WTC11 (cell line): ENCODE data around the gene ZGRF1. TPM values are rescaled to one million over a fixed set of nuclear protein-coding genes. Genes with fewer than 3 reads are reported as not detected.

Experiments
- ATAC-seq: fragments of 200-7000 bp; cut with Tn5 transposase; 2 replicates; pipeline ENCODE4 v1.10.0; 2021; ENCODE audit warnings: mild to moderate bottlenecking, moderate library complexity
- CTCF ChIA-PET: fragments of 300-600 bp; sonication (Branson Sonifier 250); formaldehyde crosslinking; loops from one replicate; lab custom pipeline; 2021; ENCODE audit warnings: antibody characterized with exemption; lab: Charles Lee
- POLR2A ChIA-PET: fragments of 350-600 bp; sonication (Branson Sonifier 250); formaldehyde crosslinking; loops from one replicate; lab custom pipeline; 2021; ENCODE audit warnings: antibody characterized with exemption; lab: Charles Lee
- DNase-seq: peaks from one replicate; pipeline ENCODE4 v3.0.0; 2021; ENCODE audit warnings: low spot score
- H3K27ac Mint-ChIP-seq: 2 replicates; pipeline ENCODE4 v1.8.0; 2021; ENCODE audit warnings: mixed read lengths
- H3K27me3 Mint-ChIP-seq: 2 replicates; pipeline ENCODE4 v1.8.0; 2021; ENCODE audit warnings: low read depth, mild to moderate bottlenecking, moderate library complexity, mixed read lengths
- H3K36me3 Mint-ChIP-seq: 2 replicates; pipeline ENCODE4 v1.8.0; 2021; ENCODE audit warnings: mixed read lengths
- H3K4me1 Mint-ChIP-seq: 2 replicates; pipeline ENCODE4 v1.8.0; 2022; ENCODE audit warnings: mixed read lengths
- H3K4me3 Mint-ChIP-seq: 2 replicates; pipeline ENCODE4 v1.8.0; 2021; ENCODE audit warnings: mild to moderate bottlenecking, moderate library complexity, mixed read lengths
- H3K9me3 Mint-ChIP-seq: 2 replicates; pipeline ENCODE4 v1.8.0; 2021; ENCODE audit warnings: mixed read lengths
- CBFB ChIP-seq: sonication (generic); formaldehyde crosslinking; IDR thresholded peaks from 2 replicates; pipeline ENCODE4 v1.8.1; 2022; ENCODE audit warnings: mild to moderate bottlenecking, low read depth, missing genetic modification reagents
- EMX1 ChIP-seq: fragments of 250-450 bp; sonication (Bioruptor Pico); IDR thresholded peaks from 2 replicates; pipeline ENCODE4 v1.8.0; 2021; ENCODE audit warnings: mild to moderate bottlenecking
- ESRRA ChIP-seq: sonication (generic); formaldehyde crosslinking; IDR thresholded peaks from 2 replicates; pipeline ENCODE4 v1.8.1; 2022; ENCODE audit warnings: mild to moderate bottlenecking, missing genetic modification reagents, borderline replicate concordance
- FOXK1 ChIP-seq: sonication (generic); formaldehyde crosslinking; IDR thresholded peaks from 2 replicates; pipeline ENCODE4 v1.8.0; 2022; ENCODE audit warnings: mild to moderate bottlenecking, moderate library complexity, missing genetic modification reagents
- FOXP1 ChIP-seq: sonication (generic); formaldehyde crosslinking; IDR thresholded peaks from 2 replicates; pipeline ENCODE4 v1.8.0; 2022; ENCODE audit warnings: missing genetic modification reagents, mild to moderate bottlenecking, moderate library complexity, borderline replicate concordance
- GABPB1 ChIP-seq: sonication (generic); formaldehyde crosslinking; IDR thresholded peaks from 2 replicates; pipeline ENCODE4 v1.8.1; 2023; ENCODE audit warnings: mild to moderate bottlenecking, missing genetic modification reagents
- GRHL2 ChIP-seq: fragments of 250-450 bp; sonication (Bioruptor Pico); IDR thresholded peaks from 2 replicates; pipeline ENCODE4 v1.8.0; 2022; ENCODE audit warnings: mild to moderate bottlenecking, moderate library complexity; ENCODE audit not compliant: insufficient replicate concordance, severe bottlenecking
- JUN ChIP-seq: sonication (generic); formaldehyde crosslinking; IDR thresholded peaks from 2 replicates; pipeline ENCODE4 v1.8.0; 2023; ENCODE audit warnings: mild to moderate bottlenecking, missing genetic modification reagents
- NFE2L1 ChIP-seq: sonication (generic); formaldehyde crosslinking; IDR thresholded peaks from 2 replicates; pipeline ENCODE4 v1.8.1; 2023; ENCODE audit warnings: missing genetic modification reagents
- NR1H2 ChIP-seq: sonication (generic); formaldehyde crosslinking; IDR thresholded peaks from 2 replicates; pipeline ENCODE4 v1.9.0; 2021; ENCODE audit warnings: mild to moderate bottlenecking, moderate library complexity, missing genetic modification reagents
- SMAD3 ChIP-seq: sonication (generic); formaldehyde crosslinking; IDR thresholded peaks from 2 replicates; pipeline ENCODE4 v1.8.0; 2022; ENCODE audit warnings: missing genetic modification reagents, mild to moderate bottlenecking, borderline replicate concordance
- total RNA-seq: library from RNA; stranded (reverse); gene quantifications from 3 replicates; pipeline ENCODE4 v1.2.3, GENCODE V29; 2021
- TF ChIP-seq, protein P1 (sequence below): fragments of 200-600 bp; IDR thresholded peaks from 2 replicates; pipeline ENCODE4 v1.8.0; 2022; ENCODE audit warnings: antibody characterized with exemption
- TF ChIP-seq, protein P2 (sequence below): fragments of 250-450 bp; sonication (Bioruptor Pico); IDR thresholded peaks from 2 replicates; pipeline ENCODE4 v1.9.0; 2021; ENCODE audit warnings: mild to moderate bottlenecking
- TF ChIP-seq, protein P3 (sequence below): sonication (generic); formaldehyde crosslinking; IDR thresholded peaks from 2 replicates; pipeline ENCODE4 v1.8.1; 2023; ENCODE audit warnings: mild to moderate bottlenecking, missing genetic modification reagents, moderate library complexity
- TF ChIP-seq, protein P4 (sequence below): sonication (generic); formaldehyde crosslinking; IDR thresholded peaks from 2 replicates; pipeline ENCODE4 v1.8.1; 2023; ENCODE audit warnings: mild to moderate bottlenecking, missing genetic modification reagents, moderate library complexity
- TF ChIP-seq, protein P5 (sequence below): sonication (generic); formaldehyde crosslinking; IDR thresholded peaks from 2 replicates; pipeline ENCODE4 v1.8.1; 2022; ENCODE audit warnings: low read depth, missing genetic modification reagents, borderline replicate concordance
- TF ChIP-seq, protein P6 (sequence below): fragments of 250-450 bp; sonication (Bioruptor Pico); IDR thresholded peaks from 2 replicates; pipeline ENCODE4 v1.9.0; 2021; ENCODE audit warnings: moderate library complexity, mild to moderate bottlenecking, inconsistent platforms, borderline replicate concordance
- TF ChIP-seq, protein P7 (sequence below): sonication (generic); formaldehyde crosslinking; IDR thresholded peaks from 2 replicates; pipeline ENCODE4 v1.8.0; 2022; ENCODE audit warnings: mild to moderate bottlenecking, missing genetic modification reagents
- TF ChIP-seq, protein P8 (sequence below): sonication (generic); formaldehyde crosslinking; IDR thresholded peaks from 2 replicates; pipeline ENCODE4 v1.8.0; 2023; ENCODE audit warnings: missing genetic modification reagents
- TF ChIP-seq, protein P9 (sequence below): fragments of 250-450 bp; sonication (Bioruptor Pico); IDR thresholded peaks from 2 replicates; pipeline ENCODE4 v1.8.0; 2021; ENCODE audit warnings: mild to moderate bottlenecking

ZGRF1 gene
- total RNA-seq, 1 experiment from 2014 or later, result 56.2 TPM

DNA sequence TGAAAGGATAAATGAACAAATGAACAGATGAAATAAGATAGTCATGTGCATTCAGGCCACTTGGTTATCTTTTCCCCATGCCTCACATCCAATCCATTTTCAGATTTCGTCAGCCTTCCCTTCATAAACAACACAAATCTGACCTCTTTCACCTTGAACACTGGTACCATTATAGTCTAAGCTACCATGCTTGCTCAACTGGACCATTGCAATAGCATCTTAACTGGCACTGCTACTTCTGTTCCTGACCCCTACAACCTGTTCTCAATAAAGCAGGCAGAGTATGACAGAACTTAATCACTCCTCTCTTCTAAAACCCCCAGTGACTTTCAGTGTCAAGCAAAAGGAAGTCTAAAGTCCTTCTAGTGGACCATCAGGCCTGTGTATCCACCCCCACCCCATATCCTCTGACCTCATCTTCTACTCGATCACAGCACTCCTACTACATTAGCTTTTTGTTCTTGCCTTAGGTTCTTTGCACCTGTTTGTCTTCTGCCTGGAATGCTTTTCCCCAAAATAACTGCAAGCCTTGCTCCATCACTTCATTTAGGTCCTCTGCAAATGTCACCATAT, 40.9 kb upstream of the ZGRF1 start:
- POLR2A ChIA-PET, result no interaction called here

More for the DNA sequence above, 40.9 kb upstream of the ZGRF1 start:
- H3K4me1 Mint-ChIP-seq, result peaks cover 22% of the 10 kb centered on the region
- H3K9me3 Mint-ChIP-seq, result no peaks in the 10 kb centered on the region
- H3K36me3 Mint-ChIP-seq, result no peaks in the 10 kb centered on the region
- TF ChIP-seq, protein P1, sequence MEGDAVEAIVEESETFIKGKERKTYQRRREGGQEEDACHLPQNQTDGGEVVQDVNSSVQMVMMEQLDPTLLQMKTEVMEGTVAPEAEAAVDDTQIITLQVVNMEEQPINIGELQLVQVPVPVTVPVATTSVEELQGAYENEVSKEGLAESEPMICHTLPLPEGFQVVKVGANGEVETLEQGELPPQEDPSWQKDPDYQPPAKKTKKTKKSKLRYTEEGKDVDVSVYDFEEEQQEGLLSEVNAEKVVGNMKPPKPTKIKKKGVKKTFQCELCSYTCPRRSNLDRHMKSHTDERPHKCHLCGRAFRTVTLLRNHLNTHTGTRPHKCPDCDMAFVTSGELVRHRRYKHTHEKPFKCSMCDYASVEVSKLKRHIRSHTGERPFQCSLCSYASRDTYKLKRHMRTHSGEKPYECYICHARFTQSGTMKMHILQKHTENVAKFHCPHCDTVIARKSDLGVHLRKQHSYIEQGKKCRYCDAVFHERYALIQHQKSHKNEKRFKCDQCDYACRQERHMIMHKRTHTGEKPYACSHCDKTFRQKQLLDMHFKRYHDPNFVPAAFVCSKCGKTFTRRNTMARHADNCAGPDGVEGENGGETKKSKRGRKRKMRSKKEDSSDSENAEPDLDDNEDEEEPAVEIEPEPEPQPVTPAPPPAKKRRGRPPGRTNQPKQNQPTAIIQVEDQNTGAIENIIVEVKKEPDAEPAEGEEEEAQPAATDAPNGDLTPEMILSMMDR, result no peak
- TF ChIP-seq, protein P2, sequence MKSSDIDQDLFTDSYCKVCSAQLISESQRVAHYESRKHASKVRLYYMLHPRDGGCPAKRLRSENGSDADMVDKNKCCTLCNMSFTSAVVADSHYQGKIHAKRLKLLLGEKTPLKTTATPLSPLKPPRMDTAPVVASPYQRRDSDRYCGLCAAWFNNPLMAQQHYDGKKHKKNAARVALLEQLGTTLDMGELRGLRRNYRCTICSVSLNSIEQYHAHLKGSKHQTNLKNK (CRISPR knock-in tag), result no peak
- TF ChIP-seq NFE2L1 (CRISPR knock-in tag) (no peak), JUN (CRISPR knock-in tag) (no peak), NR1H2 (no peak), ESRRA (CRISPR knock-in tag) (no peak), GABPB1 (CRISPR knock-in tag) (no peak), EMX1 (CRISPR knock-in tag) (no peak), CBFB (CRISPR knock-in tag) (no peak), SMAD3 (CRISPR knock-in tag) (no peak), FOXK1 (CRISPR knock-in tag) (no peak), GRHL2 (CRISPR knock-in tag) (no peak), FOXP1 (CRISPR knock-in tag) (no peak)
- TF ChIP-seq, protein P3, sequence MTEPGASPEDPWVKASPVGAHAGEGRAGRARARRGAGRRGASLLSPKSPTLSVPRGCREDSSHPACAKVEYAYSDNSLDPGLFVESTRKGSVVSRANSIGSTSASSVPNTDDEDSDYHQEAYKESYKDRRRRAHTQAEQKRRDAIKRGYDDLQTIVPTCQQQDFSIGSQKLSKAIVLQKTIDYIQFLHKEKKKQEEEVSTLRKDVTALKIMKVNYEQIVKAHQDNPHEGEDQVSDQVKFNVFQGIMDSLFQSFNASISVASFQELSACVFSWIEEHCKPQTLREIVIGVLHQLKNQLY (CRISPR knock-in tag), result no peak
- TF ChIP-seq, protein P4, sequence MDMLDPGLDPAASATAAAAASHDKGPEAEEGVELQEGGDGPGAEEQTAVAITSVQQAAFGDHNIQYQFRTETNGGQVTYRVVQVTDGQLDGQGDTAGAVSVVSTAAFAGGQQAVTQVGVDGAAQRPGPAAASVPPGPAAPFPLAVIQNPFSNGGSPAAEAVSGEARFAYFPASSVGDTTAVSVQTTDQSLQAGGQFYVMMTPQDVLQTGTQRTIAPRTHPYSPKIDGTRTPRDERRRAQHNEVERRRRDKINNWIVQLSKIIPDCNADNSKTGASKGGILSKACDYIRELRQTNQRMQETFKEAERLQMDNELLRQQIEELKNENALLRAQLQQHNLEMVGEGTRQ (CRISPR knock-in tag), result no peak
- TF ChIP-seq, protein P5, sequence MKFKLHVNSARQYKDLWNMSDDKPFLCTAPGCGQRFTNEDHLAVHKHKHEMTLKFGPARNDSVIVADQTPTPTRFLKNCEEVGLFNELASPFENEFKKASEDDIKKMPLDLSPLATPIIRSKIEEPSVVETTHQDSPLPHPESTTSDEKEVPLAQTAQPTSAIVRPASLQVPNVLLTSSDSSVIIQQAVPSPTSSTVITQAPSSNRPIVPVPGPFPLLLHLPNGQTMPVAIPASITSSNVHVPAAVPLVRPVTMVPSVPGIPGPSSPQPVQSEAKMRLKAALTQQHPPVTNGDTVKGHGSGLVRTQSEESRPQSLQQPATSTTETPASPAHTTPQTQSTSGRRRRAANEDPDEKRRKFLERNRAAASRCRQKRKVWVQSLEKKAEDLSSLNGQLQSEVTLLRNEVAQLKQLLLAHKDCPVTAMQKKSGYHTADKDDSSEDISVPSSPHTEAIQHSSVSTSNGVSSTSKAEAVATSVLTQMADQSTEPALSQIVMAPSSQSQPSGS (CRISPR knock-in tag), result no peak
- TF ChIP-seq, protein P6, sequence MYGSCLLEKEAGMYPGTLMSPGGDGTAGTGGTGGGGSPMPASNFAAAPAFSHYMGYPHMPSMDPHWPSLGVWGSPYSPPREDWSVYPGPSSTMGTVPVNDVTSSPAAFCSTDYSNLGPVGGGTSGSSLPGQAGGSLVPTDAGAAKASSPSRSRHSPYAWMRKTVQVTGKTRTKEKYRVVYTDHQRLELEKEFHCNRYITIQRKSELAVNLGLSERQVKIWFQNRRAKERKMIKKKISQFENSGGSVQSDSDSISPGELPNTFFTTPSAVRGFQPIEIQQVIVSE (CRISPR knock-in tag), result no peak
- TF ChIP-seq, protein P7, sequence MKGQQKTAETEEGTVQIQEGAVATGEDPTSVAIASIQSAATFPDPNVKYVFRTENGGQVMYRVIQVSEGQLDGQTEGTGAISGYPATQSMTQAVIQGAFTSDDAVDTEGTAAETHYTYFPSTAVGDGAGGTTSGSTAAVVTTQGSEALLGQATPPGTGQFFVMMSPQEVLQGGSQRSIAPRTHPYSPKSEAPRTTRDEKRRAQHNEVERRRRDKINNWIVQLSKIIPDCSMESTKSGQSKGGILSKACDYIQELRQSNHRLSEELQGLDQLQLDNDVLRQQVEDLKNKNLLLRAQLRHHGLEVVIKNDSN (CRISPR knock-in tag), result no peak
- TF ChIP-seq, protein P8, sequence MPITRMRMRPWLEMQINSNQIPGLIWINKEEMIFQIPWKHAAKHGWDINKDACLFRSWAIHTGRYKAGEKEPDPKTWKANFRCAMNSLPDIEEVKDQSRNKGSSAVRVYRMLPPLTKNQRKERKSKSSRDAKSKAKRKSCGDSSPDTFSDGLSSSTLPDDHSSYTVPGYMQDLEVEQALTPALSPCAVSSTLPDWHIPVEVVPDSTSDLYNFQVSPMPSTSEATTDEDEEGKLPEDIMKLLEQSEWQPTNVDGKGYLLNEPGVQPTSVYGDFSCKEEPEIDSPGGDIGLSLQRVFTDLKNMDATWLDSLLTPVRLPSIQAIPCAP, result no peak
- TF ChIP-seq, protein P9, sequence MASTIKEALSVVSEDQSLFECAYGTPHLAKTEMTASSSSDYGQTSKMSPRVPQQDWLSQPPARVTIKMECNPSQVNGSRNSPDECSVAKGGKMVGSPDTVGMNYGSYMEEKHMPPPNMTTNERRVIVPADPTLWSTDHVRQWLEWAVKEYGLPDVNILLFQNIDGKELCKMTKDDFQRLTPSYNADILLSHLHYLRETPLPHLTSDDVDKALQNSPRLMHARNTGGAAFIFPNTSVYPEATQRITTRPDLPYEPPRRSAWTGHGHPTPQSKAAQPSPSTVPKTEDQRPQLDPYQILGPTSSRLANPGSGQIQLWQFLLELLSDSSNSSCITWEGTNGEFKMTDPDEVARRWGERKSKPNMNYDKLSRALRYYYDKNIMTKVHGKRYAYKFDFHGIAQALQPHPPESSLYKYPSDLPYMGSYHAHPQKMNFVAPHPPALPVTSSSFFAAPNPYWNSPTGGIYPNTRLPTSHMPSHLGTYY (CRISPR knock-in tag), result no peak
- TF ChIP-seq, all 79 proteins: peak for 0
- H3K27me3 Mint-ChIP-seq, result no peaks in the 10 kb centered on the region
- H3K27ac Mint-ChIP-seq, result no peak overlapping the region
- CTCF ChIA-PET, result no interaction called here
- ATAC-seq (no peak), DNase-seq (no peak)
- no peak overlapping the region for H3K4me3 Mint-ChIP-seq
